Trophoblast cell (in vitro differentiated cells and primary cell): ENCODE data around the gene SLC1A4.

ENCODE experiments used
- DNase-seq, 2 donors: peaks; one replicate each; pipeline ENCODE4 v3.0.0-alpha.2; 2016
- H2AFZ ChIP-seq: 2 replicates; pipeline ENCODE4 v1.6.1; 2013; ENCODE audit warnings: low read length, moderate library complexity, mild to moderate bottlenecking; ENCODE audit not compliant: insufficient read depth, poor library complexity
- H2AK5ac ChIP-seq: 2 replicates; pipeline ENCODE4 v1.6.1; 2013; ENCODE audit warnings: mild to moderate bottlenecking, low read length
- H2BK120ac ChIP-seq: 2 replicates; pipeline ENCODE4 v1.6.1; 2013; ENCODE audit warnings: low read length, mild to moderate bottlenecking, moderate library complexity; ENCODE audit not compliant: insufficient read depth, poor library complexity
- H2BK12ac ChIP-seq: 2 replicates; pipeline ENCODE4 v1.6.1; 2013; ENCODE audit warnings: mild to moderate bottlenecking, low read length, moderate library complexity
- H2BK5ac ChIP-seq: 2 replicates; pipeline ENCODE4 v1.6.1; 2013; ENCODE audit warnings: low read length, low read depth, moderate library complexity, mild to moderate bottlenecking; ENCODE audit not compliant: poor library complexity
- H3K14ac ChIP-seq: 2 replicates; pipeline ENCODE4 v1.6.1; 2013; ENCODE audit warnings: mild to moderate bottlenecking, low read length
- H3K18ac ChIP-seq: 2 replicates; pipeline ENCODE4 v1.6.1; 2013; ENCODE audit warnings: mild to moderate bottlenecking, low read length
- H3K23ac ChIP-seq: 2 replicates; pipeline ENCODE4 v1.6.1; 2013; ENCODE audit warnings: low read length
- H3K27ac ChIP-seq: 2 replicates; pipeline ENCODE4 v1.5.1; 2013; ENCODE audit warnings: low read depth, mild to moderate bottlenecking, inconsistent platforms, low read length, moderate library complexity
- H3K27me3 ChIP-seq: 2 replicates; pipeline ENCODE4 v1.6.1; 2013; ENCODE audit warnings: inconsistent platforms, mild to moderate bottlenecking, low read length, moderate library complexity; ENCODE audit not compliant: insufficient read depth
- H3K36me3 ChIP-seq, 2 experiments: 1 replicate in 1 of 2; 2 replicates in 1 of 2; pipeline ENCODE4 v1.6.1; 2013; ENCODE audit warnings: low read length in 2 of 2, mild to moderate bottlenecking in 2 of 2, moderate library complexity in 1 of 2; ENCODE audit not compliant: insufficient read depth in 2 of 2, control insufficient read depth in 1 of 2
- H3K4ac ChIP-seq: 2 replicates; pipeline ENCODE4 v1.6.1; 2013; ENCODE audit warnings: low read depth, mild to moderate bottlenecking, low read length, moderate library complexity
- H3K4me1 ChIP-seq, 2 experiments: 1 replicate in 1 of 2; 2 replicates in 1 of 2; pipeline ENCODE4 v1.6.1; 2013; ENCODE audit warnings: low read length in 2 of 2, mild to moderate bottlenecking in 2 of 2, moderate library complexity in 1 of 2; ENCODE audit not compliant: insufficient read depth in 2 of 2, control insufficient read depth in 1 of 2
- H3K4me2 ChIP-seq: 2 replicates; pipeline ENCODE4 v1.6.1; 2013; ENCODE audit warnings: inconsistent platforms, mild to moderate bottlenecking, low read length, moderate library complexity
- H3K4me3 ChIP-seq: 2 replicates; pipeline ENCODE4 v1.5.1; 2013; ENCODE audit warnings: mild to moderate bottlenecking, low read depth, low read length, inconsistent platforms
- H3K79me1 ChIP-seq: one replicate; pipeline ENCODE4 v1.6.1; 2013; ENCODE audit warnings: low read length
- H3K79me2 ChIP-seq: 2 replicates; pipeline ENCODE4 v1.6.1; 2013; ENCODE audit warnings: low read length, mild to moderate bottlenecking; ENCODE audit not compliant: control insufficient read depth, insufficient read depth, poor library complexity
- H3K9ac ChIP-seq: 2 replicates; pipeline ENCODE4 v1.6.1; 2013; ENCODE audit warnings: mild to moderate bottlenecking, low read length
- H3K9me3 ChIP-seq: 2 replicates; pipeline ENCODE4 v1.6.1; 2013; ENCODE audit warnings: low read depth, mild to moderate bottlenecking, control low read depth, inconsistent platforms, low read length; ENCODE audit not compliant: insufficient read depth
- H4K12ac ChIP-seq: 2 replicates; pipeline ENCODE4 v1.6.1; 2013; ENCODE audit warnings: low read depth, mild to moderate bottlenecking, low read length, moderate library complexity
- H4K8ac ChIP-seq: 2 replicates; pipeline ENCODE4 v1.6.1; 2013; ENCODE audit warnings: low read depth, mild to moderate bottlenecking, low read length, moderate library complexity
- H4K91ac ChIP-seq: one replicate; pipeline ENCODE4 v1.6.1; 2013; ENCODE audit warnings: low read depth, mild to moderate bottlenecking, low read length, moderate library complexity
- WGBS: extraction: QIAGEN DNeasy Blood & Tissue Kit; methylation state at CpG from one replicate; pipeline ENCODE4 v1.1.7; 2013; ENCODE audit warnings: missing lambda C conversion rate; ENCODE audit not compliant: insufficient read length, insufficient coverage; ENCODE audit errors: extremely low coverage; 5-methylcytosine and 5-hydroxymethylcytosine counted together

SLC1A4 gene

GRCh38 chr2:65020943-65021528, 31.8 kb downstream of the SLC1A4 start:
- H3K9me3 ChIP-seq: no peaks in the 10 kb centered on the region
- no peaks in the 10 kb centered on the region for H3K36me3 ChIP-seq
- no peak overlapping the region for H3K4me2 ChIP-seq
- H2BK12ac ChIP-seq: peak overlapping the region; percentile 40
- H3K4me3 ChIP-seq: no peak overlapping the region
- no peak overlapping the region for H3K14ac ChIP-seq
- peak overlapping the region; percentile 9 for H2AK5ac ChIP-seq
- H3K4ac ChIP-seq: no peak overlapping the region
- no peaks in the 10 kb centered on the region for H3K27me3 ChIP-seq
- no peak overlapping the region for H4K8ac ChIP-seq
- peaks cover 4% of the 10 kb centered on the region for H3K79me1 ChIP-seq
- H3K79me2 ChIP-seq: no peaks in the 10 kb centered on the region
- no peak overlapping the region for H2BK5ac ChIP-seq
- peaks cover 10 to 18% of the 10 kb centered on the region in 2 experiments for H3K4me1 ChIP-seq
- no peak overlapping the region for H3K23ac ChIP-seq
- H3K9ac ChIP-seq: no peak overlapping the region
- no peak overlapping the region for H2BK120ac ChIP-seq
- WGBS: no CpG with 5 or more reads among the region's 11 CpGs
- peak overlapping the region; percentile 22 for H4K91ac ChIP-seq
- no peak overlapping the region for H2AFZ ChIP-seq
- no peak overlapping the region for H3K18ac ChIP-seq
- H3K27ac ChIP-seq: no peak overlapping the region
- H4K12ac ChIP-seq: no peak overlapping the region
- no peak for DNase-seq

- H3K18ac ChIP-seq: no peak overlapping the region
- H4K8ac ChIP-seq: no peak overlapping the region
- H3K27me3 ChIP-seq: no peaks in the 10 kb centered on the region
- H3K27ac ChIP-seq: no peak overlapping the region
- H3K14ac ChIP-seq: no peak overlapping the region
- no peak overlapping the region for H4K91ac ChIP-seq
- no peak overlapping the region for H2AFZ ChIP-seq
- H2BK12ac ChIP-seq: no peak overlapping the region
- no peak overlapping the region for H2BK120ac ChIP-seq
- no peak overlapping the region for H3K9ac ChIP-seq
- no CpG with 5 or more reads among the region's 4 CpGs for WGBS
- DNase-seq: no peak
- H3K79me2 ChIP-seq: no peaks in the 10 kb centered on the region
- no peak overlapping the region for H3K4ac ChIP-seq
- H2BK5ac ChIP-seq: no peak overlapping the region
- H2AK5ac ChIP-seq: no peak overlapping the region
- H3K4me1 ChIP-seq: peaks cover 10 to 18% of the 10 kb centered on the region in 2 experiments
- no peaks in the 10 kb centered on the region for H3K9me3 ChIP-seq
- H4K12ac ChIP-seq: no peak overlapping the region
- H3K4me2 ChIP-seq: no peak overlapping the region
- H3K79me1 ChIP-seq: peaks cover 4% of the 10 kb centered on the region
- no peak overlapping the region for H3K23ac ChIP-seq
- no peak overlapping the region for H3K4me3 ChIP-seq
- H3K36me3 ChIP-seq: no peaks in the 10 kb centered on the region
Measured at GRCh38 chr2:65021709-65022108, 32.5 kb downstream of the SLC1A4 start.

GRCh38 chr2:65022189-65022588, 33.0 kb downstream of the SLC1A4 start:
- no peak overlapping the region for H4K91ac ChIP-seq
- no peak overlapping the region for H3K18ac ChIP-seq
- no peak overlapping the region for H4K12ac ChIP-seq
- H3K9ac ChIP-seq: no peak overlapping the region
- H3K4me1 ChIP-seq: peaks cover 10 to 18% of the 10 kb centered on the region in 2 experiments
- H2BK12ac ChIP-seq: no peak overlapping the region
- no CpG with 5 or more reads among the region's 6 CpGs for WGBS
- no peaks in the 10 kb centered on the region for H3K79me2 ChIP-seq
- H3K36me3 ChIP-seq: no peaks in the 10 kb centered on the region
- H3K4me3 ChIP-seq: no peak overlapping the region
- H2BK120ac ChIP-seq: no peak overlapping the region
- no peak overlapping the region for H2AFZ ChIP-seq
- H3K4ac ChIP-seq: no peak overlapping the region
- peaks cover 4% of the 10 kb centered on the region for H3K79me1 ChIP-seq
- no peak overlapping the region for H2AK5ac ChIP-seq
- no peak overlapping the region for H3K23ac ChIP-seq
- H3K27ac ChIP-seq: no peak overlapping the region
- no peaks in the 10 kb centered on the region for H3K9me3 ChIP-seq
- H3K14ac ChIP-seq: no peak overlapping the region
- no peak overlapping the region for H2BK5ac ChIP-seq
- no peaks in the 10 kb centered on the region for H3K27me3 ChIP-seq
- no peak for DNase-seq
- no peak overlapping the region for H4K8ac ChIP-seq
- H3K4me2 ChIP-seq: no peak overlapping the region

- H4K91ac ChIP-seq: no peak overlapping the region
- H3K9me3 ChIP-seq: no peaks in the 10 kb centered on the region
- no peaks in the 10 kb centered on the region for H3K36me3 ChIP-seq
- no peak overlapping the region for H3K4ac ChIP-seq
- no peak overlapping the region for H4K8ac ChIP-seq
- WGBS: no CpG with 5 or more reads among the region's 8 CpGs
- H3K79me2 ChIP-seq: no peaks in the 10 kb centered on the region
- H3K27me3 ChIP-seq: no peaks in the 10 kb centered on the region
- H2AFZ ChIP-seq: no peak overlapping the region
- H3K4me1 ChIP-seq: peaks cover 10 to 18% of the 10 kb centered on the region in 2 experiments
- DNase-seq: no peak
- H3K9ac ChIP-seq: no peak overlapping the region
- H2BK5ac ChIP-seq: no peak overlapping the region
- H3K79me1 ChIP-seq: peaks cover 4% of the 10 kb centered on the region
- no peak overlapping the region for H3K14ac ChIP-seq
- H2BK120ac ChIP-seq: no peak overlapping the region
- no peak overlapping the region for H4K12ac ChIP-seq
- H2AK5ac ChIP-seq: no peak overlapping the region
- no peak overlapping the region for H3K18ac ChIP-seq
- H3K23ac ChIP-seq: no peak overlapping the region
- no peak overlapping the region for H3K27ac ChIP-seq
- H3K4me2 ChIP-seq: no peak overlapping the region
- H3K4me3 ChIP-seq: no peak overlapping the region
- no peak overlapping the region for H2BK12ac ChIP-seq
Measured at GRCh38 chr2:65023742-65024141, 34.5 kb downstream of the SLC1A4 start.
